ENCODE measurements around the gene DDX24. TPM values are rescaled to one million over a fixed set of nuclear protein-coding genes. Genes with fewer than 3 reads are reported as not detected.
A peak's percentile ranks its signal among the peaks of the same experiment; 100 is the strongest.

DDX24 gene
- total RNA-seq, 1 experiment from 2014 or later: 190 TPM

- Mint-ChIP-seq H3K27me3 (ENCODE audit: unreplicated experiment) (no peaks in the 10 kb centered on the region), H3K36me3 (ENCODE audit: insufficient read depth, unreplicated experiment) (no peaks in the 10 kb centered on the region), H3K27ac (ENCODE audit: unreplicated experiment) (no peak overlapping the region), H3K9me3 (ENCODE audit: low read depth, unreplicated experiment) (no peaks in the 10 kb centered on the region), H3K4me3 (ENCODE audit: low read depth, unreplicated experiment) (no peak overlapping the region), H3K4me1 (ENCODE audit: low read depth, unreplicated experiment) (peaks cover 25% of the 10 kb centered on the region)
- no peak for DNase-seq
- intact Hi-C loops (cut with micrococcal nuclease; ENCODE audit: unreplicated experiment): no loop called here
- CTCF ChIA-PET: interaction anchor here (1.7 kb wide), 1 partner anchor 29 kb away, joined by 3 read pairs; no protein-coding TSS in a partner anchor
- no peak for TF ChIP-seq CTCF (IDR thresholded peaks at IDR 0.05; ENCODE audit: unreplicated experiment)
- BruUV-seq (replicated peaks): no TSS peak
Measured at GRCh38 chr14:94008234-94008633, 72.8 kb downstream of the DDX24 start.

- intact Hi-C loops (cut with micrococcal nuclease; ENCODE audit: unreplicated experiment): no loop called here
- TF ChIP-seq CTCF (IDR thresholded peaks at IDR 0.05; ENCODE audit: unreplicated experiment): peak; percentile 34
- CTCF ChIA-PET: no interaction called here
- Mint-ChIP-seq H3K4me3 (ENCODE audit: low read depth, unreplicated experiment) (no peak overlapping the region), H3K9me3 (ENCODE audit: low read depth, unreplicated experiment) (no peaks in the 10 kb centered on the region), H3K27me3 (ENCODE audit: unreplicated experiment) (no peaks in the 10 kb centered on the region), H3K27ac (ENCODE audit: unreplicated experiment) (no peak overlapping the region), H3K4me1 (ENCODE audit: low read depth, unreplicated experiment) (peaks cover 26% of the 10 kb centered on the region), H3K36me3 (ENCODE audit: insufficient read depth, unreplicated experiment) (peaks cover 5% of the 10 kb centered on the region)
- no TSS peak for BruUV-seq (replicated peaks)
- DNase-seq: no peak
Measured at GRCh38 chr14:94005324-94006073, 75.5 kb downstream of the DDX24 start.

GRCh38 chr14:94004015-94004414 is 77.0 kb downstream of the DDX24 start:
- CTCF ChIA-PET: interaction anchor here (1.1 to 1.2 kb wide), 2 partner anchors 13 to 25 kb away, joined by 3 to 4 read pairs; no protein-coding TSS in a partner anchor
- BruUV-seq (replicated peaks): no TSS peak
- no peak for DNase-seq
- H3K4me1 Mint-ChIP-seq (ENCODE audit: low read depth, unreplicated experiment): peaks cover 18% of the 10 kb centered on the region
- H3K36me3 Mint-ChIP-seq (ENCODE audit: insufficient read depth, unreplicated experiment): peaks cover 5% of the 10 kb centered on the region
- TF ChIP-seq CTCF (IDR thresholded peaks at IDR 0.05; ENCODE audit: unreplicated experiment): no peak
- H3K4me3 Mint-ChIP-seq (ENCODE audit: low read depth, unreplicated experiment): no peak overlapping the region
- intact Hi-C loops (cut with micrococcal nuclease; ENCODE audit: unreplicated experiment): no loop called here
- H3K27ac Mint-ChIP-seq (ENCODE audit: unreplicated experiment): no peak overlapping the region
- H3K27me3 Mint-ChIP-seq (ENCODE audit: unreplicated experiment): no peaks in the 10 kb centered on the region
- H3K9me3 Mint-ChIP-seq (ENCODE audit: low read depth, unreplicated experiment): no peaks in the 10 kb centered on the region

- CTCF ChIA-PET: interaction anchor here (1.2 kb wide), 1 partner anchor 67 kb away, joined by 3 read pairs; no protein-coding TSS in a partner anchor
Measured at GRCh38 chr14:94003397-94003796, 77.6 kb downstream of the DDX24 start.

More at GRCh38 chr14:94003397-94003796, 77.6 kb downstream of the DDX24 start:
- Mint-ChIP-seq H3K36me3 (ENCODE audit: insufficient read depth, unreplicated experiment) (peaks cover 5% of the 10 kb centered on the region), H3K27ac (ENCODE audit: unreplicated experiment) (no peak overlapping the region), H3K4me1 (ENCODE audit: low read depth, unreplicated experiment) (peaks cover 18% of the 10 kb centered on the region), H3K9me3 (ENCODE audit: low read depth, unreplicated experiment) (no peaks in the 10 kb centered on the region), H3K4me3 (ENCODE audit: low read depth, unreplicated experiment) (no peak overlapping the region), H3K27me3 (ENCODE audit: unreplicated experiment) (no peaks in the 10 kb centered on the region)
- TF ChIP-seq CTCF (IDR thresholded peaks at IDR 0.05; ENCODE audit: unreplicated experiment): no peak
- no peak for DNase-seq
- intact Hi-C loops (cut with micrococcal nuclease; ENCODE audit: unreplicated experiment): no loop called here
- no TSS peak for BruUV-seq (replicated peaks)

All from Calu3 (cell line).